Psoas muscle (tissue), 8 donors: ENCODE results near the gene PDE10A. TPM values are rescaled to one million over a fixed set of nuclear protein-coding genes. Genes with fewer than 3 reads are reported as not detected.

Experiments
- ATAC-seq, 4 donors: fragments of 200-7000 bp; cut with Tn5 transposase; one replicate each; pipeline ENCODE4 v1.9.1; 2020; ENCODE audit warnings: moderate library complexity in 3 of 4, mild to moderate bottlenecking in 2 of 4
- DNase-seq, 2 donors: peaks; one replicate each; pipeline ENCODE4 v3.0.0-alpha.2; 2020
- H3K27ac ChIP-seq: fragments of 200-600 bp; one replicate; pipeline ENCODE4 v1.8.0; 2022
- H3K27me3 ChIP-seq, 3 donors: fragments of 200-600 bp in 1 of 3; one replicate each; pipeline versions ENCODE4 v1.6.1 to v1.8.0; 2013 to 2022; ENCODE audit warnings: low read length in 2 of 3, mild to moderate bottlenecking in 2 of 3, moderate library complexity in 1 of 3; ENCODE audit not compliant: insufficient read depth in 3 of 3
- H3K36me3 ChIP-seq, 2 donors: fragments of 200-600 bp in 1 of 2; one replicate each; pipeline versions ENCODE4 v1.6.1 to v1.8.0; 2013 to 2022; ENCODE audit warnings: low read depth in 1 of 2, mild to moderate bottlenecking in 1 of 2, moderate library complexity in 1 of 2; ENCODE audit not compliant: insufficient read depth in 1 of 2
- H3K4me1 ChIP-seq: fragments of 200-600 bp; one replicate; pipeline ENCODE4 v1.8.0; 2022
- H3K4me3 ChIP-seq: fragments of 200-600 bp; one replicate; pipeline ENCODE4 v1.8.0; 2022; ENCODE audit warnings: mild to moderate bottlenecking
- H3K9me3 ChIP-seq: fragments of 200-600 bp; one replicate; pipeline ENCODE4 v1.8.0; 2022
- WGBS, 3 donors: extraction: QIAGEN DNeasy Blood & Tissue Kit; methylation state at CpG; one replicate each; pipeline versions ENCODE4 v1.1.6 to v1.1.7; 2013; 5-methylcytosine and 5-hydroxymethylcytosine counted together
- intact Hi-C, 2 donors: fragments of 100-400 bp; cut with DNase I; formaldehyde crosslinking; loops; one replicate each; pipeline versions ENCODE4 v1.11.0 to v1.14.2; 2022
- polyA plus RNA-seq, 3 donors: library from polyadenylated mRNA; stranded (reverse); fragments of 200-250 nt; gene quantifications; one replicate each; pipeline ENCODE4 v1.2.3, GENCODE V29; 2013
- total RNA-seq, 4 donors: library from RNA; stranded (reverse); fragmentation: NEBNext Ultra II Directional in 2 of 4; extraction: Animal tissue kit (Norgen Biotek cat#: 25700) in 2 of 4; gene quantifications; one replicate each; pipeline versions ENCODE4 v1.2.1 to v1.2.4, GENCODE V29; 2021 to 2023
- TF ChIP-seq, protein P1 (sequence below): fragments of 200-600 bp; IDR thresholded peaks from one replicate; pipeline ENCODE4 v1.8.0; 2022; ENCODE audit warnings: antibody characterized with exemption
- donor health status: healthy with polysubstance abuse.
- donor health status: DM: no; HTN: no; CAD: no; lungs with moderate emphysema.
- donor health status: Bipolar disorder and iron deficiency.
- donor health status: healthy.
- donor health status: DM: yes; HTN: yes; CAD: no.
- donor health status: DM: no; HTN: no; CAD: no.
- donor health status: DM: no; HTN: no; CAD: no.
- donor health status: DM: yes; HTN: yes; CAD: no.

The PDE10A gene
- total and polyA plus RNA-seq, 7 donors: 0.74 to 3.6 (median 1.1) TPM

DNA sequence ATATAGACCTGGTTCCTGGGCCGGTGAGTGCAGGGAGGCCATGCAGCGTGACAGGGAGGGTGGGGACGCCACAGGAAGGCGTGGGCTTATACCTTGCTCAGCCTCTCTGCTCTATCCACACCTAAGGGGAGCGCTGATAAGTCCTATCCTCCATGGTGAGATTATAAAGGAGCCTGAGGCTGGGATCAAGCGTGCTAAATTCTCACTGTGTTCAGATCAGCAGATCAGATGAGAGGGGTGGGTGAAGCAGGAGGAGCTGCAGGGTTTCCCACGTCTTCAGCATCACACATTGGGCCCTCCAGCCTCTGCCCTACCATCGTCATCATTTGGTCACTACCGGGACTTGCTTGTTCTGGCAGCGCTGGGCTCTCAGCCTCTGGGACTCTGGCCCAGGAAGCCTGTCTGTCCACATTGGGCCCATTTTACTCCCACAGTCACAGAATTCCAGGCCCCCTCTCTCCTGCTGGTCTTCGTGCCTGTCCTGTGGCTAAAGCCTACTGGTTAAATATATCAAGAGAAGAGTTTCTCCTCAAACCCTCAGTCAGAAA, 29.1 kb upstream of the PDE10A start:
- H3K27me3 ChIP-seq: peaks cover 0 to 10% (median 0%) of the 10 kb centered on the region in 3 donors
- intact Hi-C loops: no loop called here
- no peak for ATAC-seq
- no peaks in the 10 kb centered on the region for H3K9me3 ChIP-seq
- no peak for DNase-seq
- no peak overlapping the region for H3K27ac ChIP-seq
- TF ChIP-seq, protein P1, sequence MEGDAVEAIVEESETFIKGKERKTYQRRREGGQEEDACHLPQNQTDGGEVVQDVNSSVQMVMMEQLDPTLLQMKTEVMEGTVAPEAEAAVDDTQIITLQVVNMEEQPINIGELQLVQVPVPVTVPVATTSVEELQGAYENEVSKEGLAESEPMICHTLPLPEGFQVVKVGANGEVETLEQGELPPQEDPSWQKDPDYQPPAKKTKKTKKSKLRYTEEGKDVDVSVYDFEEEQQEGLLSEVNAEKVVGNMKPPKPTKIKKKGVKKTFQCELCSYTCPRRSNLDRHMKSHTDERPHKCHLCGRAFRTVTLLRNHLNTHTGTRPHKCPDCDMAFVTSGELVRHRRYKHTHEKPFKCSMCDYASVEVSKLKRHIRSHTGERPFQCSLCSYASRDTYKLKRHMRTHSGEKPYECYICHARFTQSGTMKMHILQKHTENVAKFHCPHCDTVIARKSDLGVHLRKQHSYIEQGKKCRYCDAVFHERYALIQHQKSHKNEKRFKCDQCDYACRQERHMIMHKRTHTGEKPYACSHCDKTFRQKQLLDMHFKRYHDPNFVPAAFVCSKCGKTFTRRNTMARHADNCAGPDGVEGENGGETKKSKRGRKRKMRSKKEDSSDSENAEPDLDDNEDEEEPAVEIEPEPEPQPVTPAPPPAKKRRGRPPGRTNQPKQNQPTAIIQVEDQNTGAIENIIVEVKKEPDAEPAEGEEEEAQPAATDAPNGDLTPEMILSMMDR: no peak
- H3K4me3 ChIP-seq: no peak overlapping the region
- no peaks in the 10 kb centered on the region for H3K4me1 ChIP-seq
- 83 to 87% (median 85%) methylated on average over 11 of the region's 11 CpGs for WGBS, 3 donors
- H3K36me3 ChIP-seq: no peaks in the 10 kb centered on the region

DNA sequence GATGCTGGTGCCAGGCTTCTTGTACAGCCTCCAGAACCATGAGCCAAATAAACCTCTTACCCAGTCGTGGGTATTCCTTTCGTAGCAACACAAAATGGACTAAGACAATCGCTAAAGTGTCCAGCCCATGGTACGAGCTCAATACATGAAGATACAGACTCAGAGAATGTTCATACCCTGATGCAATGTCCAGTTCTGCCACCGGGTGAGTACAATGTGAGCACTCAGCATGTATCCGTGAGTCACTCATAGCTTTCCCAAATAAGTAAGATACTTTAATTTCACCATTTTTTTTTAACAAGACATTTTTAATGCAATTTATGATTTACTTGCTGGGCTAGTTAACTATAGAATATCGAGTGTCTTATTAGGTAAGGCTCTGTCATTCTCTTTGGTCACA, 26.7 kb upstream of the PDE10A start:
- intact Hi-C loops: no loop called here
- TF ChIP-seq, protein P1: no peak
- WGBS, 3 donors: 83 to 86% (median 86%) methylated on average over 7 of the region's 7 CpGs
- H3K4me3 ChIP-seq: no peak overlapping the region
- H3K27ac ChIP-seq: no peak overlapping the region
- H3K9me3 ChIP-seq: no peaks in the 10 kb centered on the region
- no peaks in the 10 kb centered on the region for H3K36me3 ChIP-seq
- H3K27me3 ChIP-seq: peaks cover 0 to 10% (median 3%) of the 10 kb centered on the region in 3 donors
- ATAC-seq (no peak), DNase-seq (no peak)
- no peaks in the 10 kb centered on the region for H3K4me1 ChIP-seq

DNA sequence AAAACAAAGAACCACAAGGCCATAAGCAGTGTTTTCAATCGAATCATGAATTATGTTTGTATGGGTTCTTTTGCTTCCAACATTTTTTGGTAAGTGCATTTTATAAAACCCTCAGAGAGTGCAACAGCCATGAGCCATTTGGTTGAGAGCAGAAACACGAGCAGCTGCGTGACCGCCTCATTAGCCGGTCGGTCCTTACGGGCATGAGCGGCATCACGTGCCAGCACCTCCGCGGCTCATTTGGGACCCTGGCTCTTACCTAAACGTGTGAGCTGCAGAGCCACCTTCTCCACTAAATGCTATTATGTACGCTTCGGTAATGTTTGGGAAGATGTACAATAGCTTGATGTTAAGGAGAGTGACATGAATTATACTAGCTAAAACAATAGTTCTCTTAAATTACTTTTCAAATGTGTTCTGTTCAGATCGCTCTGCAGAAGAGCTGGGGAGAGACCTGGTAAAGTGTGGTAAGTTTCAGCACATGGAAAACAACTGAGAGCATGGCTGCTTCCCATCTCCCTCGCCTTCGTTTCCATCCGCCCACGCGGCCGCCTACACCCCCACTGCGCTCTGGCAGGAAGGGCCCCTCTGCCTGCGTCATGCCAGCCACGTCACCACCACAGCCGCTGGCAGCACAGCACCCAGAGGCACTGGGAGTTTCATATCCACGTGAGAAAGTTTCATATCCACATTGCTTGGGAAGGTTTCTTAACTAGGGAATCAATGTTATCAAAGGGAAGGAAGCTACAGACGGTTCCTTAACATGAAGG, 23.7 kb upstream of the PDE10A start:
- Histone ChIP-seq H3K27me3 (peaks cover 0 to 14% (median 3%) of the 10 kb centered on the region in 3 donors), H3K36me3 (no peaks in the 10 kb centered on the region), H3K4me3 (no peak overlapping the region), H3K4me1 (no peaks in the 10 kb centered on the region), H3K27ac (no peak overlapping the region), H3K9me3 (no peaks in the 10 kb centered on the region)
- intact Hi-C loops: no loop called here
- ATAC-seq: peak in 1 of 4 donors; percentile 54
- DNase-seq: no peak
- TF ChIP-seq, protein P1: no peak
- 52 to 73% (median 56%) methylated on average over 27 of the region's 27 CpGs for WGBS, 3 donors

GRCh38 chr6:165685302-165685701, 22.3 kb upstream of the PDE10A start:
- peaks cover 0 to 14% (median 3%) of the 10 kb centered on the region in 3 donors for H3K27me3 ChIP-seq
- H3K36me3 ChIP-seq: no peaks in the 10 kb centered on the region
- DNase-seq (no peak), ATAC-seq (no peak)
- H3K4me3 ChIP-seq: no peak overlapping the region
- no peaks in the 10 kb centered on the region for H3K4me1 ChIP-seq
- H3K9me3 ChIP-seq: no peaks in the 10 kb centered on the region
- H3K27ac ChIP-seq: no peak overlapping the region
- TF ChIP-seq, protein P1: no peak
- WGBS, 3 donors: 33 to 56% (median 39%) methylated on average over 1 of the region's 1 CpG
- intact Hi-C loops: no loop called here
